ENCODE measurements around the gene EPB41L4A.

EPB41L4A gene

DNA sequence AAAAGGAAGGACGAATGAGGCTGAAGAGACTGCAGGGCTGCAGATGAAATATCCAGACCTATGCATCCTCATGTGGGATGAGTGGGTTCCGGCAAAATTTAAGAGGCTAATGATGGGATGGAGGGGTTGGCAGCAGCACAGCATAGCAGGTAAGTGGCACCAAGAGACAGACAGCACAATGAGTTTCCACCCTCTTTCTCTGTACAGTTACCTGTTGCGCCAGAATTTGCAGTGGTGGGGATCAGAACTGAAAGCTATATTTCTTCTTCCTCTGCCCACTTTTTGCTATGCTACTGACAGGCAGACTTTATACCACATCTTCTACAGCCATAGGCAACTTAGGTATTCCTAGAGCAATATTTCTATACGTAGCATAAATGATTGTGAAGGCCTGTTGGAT is 227.0 kb downstream of the EPB41L4A start:
- no peaks in the 10 kb centered on the region for H3K9me3 ChIP-seq
- intact Hi-C loops (cut with DNase I; ENCODE audit: low total_unique reads) = no loop called here
- no peaks in the 10 kb centered on the region for H3K27me3 ChIP-seq
- no peak for DNase-seq
- peaks cover 0 to 8% (median 0%) of the 10 kb centered on the region in 3 donors for H3K36me3 ChIP-seq
- no peak overlapping the region for H3K4me3 ChIP-seq
- no peak overlapping the region for H3K27ac ChIP-seq
- no peak for TF ChIP-seq CTCF (IDR thresholded peaks at IDR 0.05)
- H3K4me1 ChIP-seq = no peaks in the 10 kb centered on the region

- H3K36me3 ChIP-seq = peaks cover 0 to 8% (median 0%) of the 10 kb centered on the region in 3 donors
- no peak overlapping the region for H3K4me3 ChIP-seq
- intact Hi-C loops (cut with DNase I; ENCODE audit: low total_unique reads) = no loop called here
These were observed 229.7 kb downstream of the EPB41L4A start for GRCh38 chr5:112189391-112189790.

GRCh38 chr5:112186401-112186990 is 232.6 kb downstream of the EPB41L4A start:
- no peaks in the 10 kb centered on the region for H3K4me1 ChIP-seq
- H3K36me3 ChIP-seq = peaks cover 0 to 9% (median 0%) of the 10 kb centered on the region in 3 donors
- no peaks in the 10 kb centered on the region for H3K9me3 ChIP-seq
- no peaks in the 10 kb centered on the region for H3K27me3 ChIP-seq
- intact Hi-C loops (cut with DNase I; ENCODE audit: low total_unique reads) = no loop called here
- TF ChIP-seq CTCF (IDR thresholded peaks at IDR 0.05) = peak in 1 of 2 experiments; percentile 35
- H3K27ac ChIP-seq = no peak overlapping the region
- no peak overlapping the region for H3K4me3 ChIP-seq
- DNase-seq = no peak

More at GRCh38 chr5:112189391-112189790, 229.7 kb downstream of the EPB41L4A start:
- H3K9me3 ChIP-seq = no peaks in the 10 kb centered on the region
- no peaks in the 10 kb centered on the region for H3K27me3 ChIP-seq
- no peaks in the 10 kb centered on the region for H3K4me1 ChIP-seq
- no peak overlapping the region for H3K27ac ChIP-seq
- TF ChIP-seq CTCF (IDR thresholded peaks at IDR 0.05) = no peak
- no peak for DNase-seq

DNA sequence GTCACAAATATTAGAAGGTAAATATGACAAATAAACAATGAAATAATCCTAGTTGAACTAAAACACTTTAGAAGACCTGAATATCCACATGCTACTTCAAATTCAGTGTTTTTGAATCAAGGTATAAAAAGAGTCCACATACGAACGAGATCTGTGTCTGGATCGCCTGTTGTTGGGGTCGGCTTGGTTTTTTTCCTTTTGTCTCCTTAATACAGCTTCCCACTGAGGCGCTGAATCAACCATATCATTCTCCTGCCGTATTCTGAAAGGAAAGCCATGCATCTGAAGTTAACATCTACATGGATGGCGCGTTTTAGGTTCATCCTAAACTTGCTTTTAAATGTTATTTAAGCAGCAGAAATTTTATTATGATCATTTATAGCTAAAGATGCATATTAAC is 235.2 kb downstream of the EPB41L4A start:
- Histone ChIP-seq H3K27me3 (no peaks in the 10 kb centered on the region), H3K36me3 (peaks cover 0 to 9% (median 0%) of the 10 kb centered on the region in 3 donors), H3K4me3 (no peak overlapping the region), H3K27ac (no peak overlapping the region), H3K9me3 (no peaks in the 10 kb centered on the region), H3K4me1 (no peaks in the 10 kb centered on the region)
- intact Hi-C loops (cut with DNase I; ENCODE audit: low total_unique reads) = no loop called here
- no peak for DNase-seq
- TF ChIP-seq CTCF (IDR thresholded peaks at IDR 0.05) = no peak

- intact Hi-C loops (cut with DNase I; ENCODE audit: low total_unique reads) = no loop called here
- Histone ChIP-seq H3K4me1 (no peaks in the 10 kb centered on the region), H3K36me3 (peaks cover 0 to 9% (median 0%) of the 10 kb centered on the region in 3 donors), H3K4me3 (no peak overlapping the region), H3K27ac (no peak overlapping the region), H3K27me3 (no peaks in the 10 kb centered on the region), H3K9me3 (no peaks in the 10 kb centered on the region)
- no peak for DNase-seq
- no peak for TF ChIP-seq CTCF (IDR thresholded peaks at IDR 0.05)
These were observed 235.9 kb downstream of the EPB41L4A start for GRCh38 chr5:112183103-112183711.
